Measurements from ENCODE around the gene PMM1.
A peak's percentile ranks its signal among the peaks of the same experiment; 100 is the strongest.
"Not testable (repeated sequence)": the region's sequence is repeated elsewhere in the genome, so short reads cannot be mapped to it uniquely, and the experiment has no call there.

PMM1 gene

GRCh38 chr22:41562461-41562860 lies 27.2 kb downstream of the PMM1 start:
- no peak for DNase-seq

DNA sequence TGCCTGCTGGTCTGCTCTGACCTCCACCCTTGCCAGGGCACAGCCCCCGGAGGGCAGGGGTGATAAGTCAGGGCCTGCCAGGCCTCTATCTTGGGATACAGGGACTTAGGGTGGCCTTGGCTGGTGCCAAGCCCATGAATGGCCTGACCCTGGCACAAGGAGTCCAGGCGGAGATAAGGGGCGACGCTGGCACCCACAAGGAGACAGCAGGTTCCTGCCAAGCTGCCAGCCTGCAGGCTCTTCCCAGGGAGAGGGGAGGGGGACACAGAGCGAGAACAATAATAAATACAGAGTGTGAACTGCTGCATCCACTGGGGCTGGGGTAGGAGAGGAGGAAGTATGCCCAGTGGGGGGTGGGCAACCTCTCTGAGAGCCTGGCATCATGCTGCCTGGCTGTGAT lies 27.9 kb downstream of the PMM1 start:
- no peak for DNase-seq

GRCh38 chr22:41561335-41561734 lies 28.3 kb downstream of the PMM1 start:
- DNase-seq: no peak

DNA sequence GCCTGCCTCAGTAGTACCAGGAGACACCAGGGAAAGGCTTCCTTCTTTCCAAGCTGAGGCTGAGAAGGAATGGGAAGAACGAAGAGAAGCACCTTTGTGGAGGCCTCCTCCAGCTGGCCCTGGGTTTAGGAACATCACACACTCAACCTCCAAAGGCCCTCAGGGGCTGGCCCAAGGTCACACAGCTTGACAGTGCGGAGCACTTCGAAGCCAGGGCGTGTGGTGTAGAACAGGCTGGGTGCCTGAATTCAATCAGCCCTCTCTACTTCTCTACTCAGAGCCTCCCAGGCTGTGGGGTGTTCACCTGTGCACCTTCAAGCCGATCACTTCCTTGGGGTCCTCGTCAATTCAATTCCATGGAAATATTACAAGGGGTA lies 29.6 kb downstream of the PMM1 start:
- DNase-seq: no peak

GRCh38 chr22:41558241-41558630 lies 31.4 kb downstream of the PMM1 start:
- not testable (repeated sequence) for DNase-seq

GRCh38 chr22:41557401-41558240 lies 32.0 kb downstream of the PMM1 start:
- peak; percentile 7 for DNase-seq

DNA sequence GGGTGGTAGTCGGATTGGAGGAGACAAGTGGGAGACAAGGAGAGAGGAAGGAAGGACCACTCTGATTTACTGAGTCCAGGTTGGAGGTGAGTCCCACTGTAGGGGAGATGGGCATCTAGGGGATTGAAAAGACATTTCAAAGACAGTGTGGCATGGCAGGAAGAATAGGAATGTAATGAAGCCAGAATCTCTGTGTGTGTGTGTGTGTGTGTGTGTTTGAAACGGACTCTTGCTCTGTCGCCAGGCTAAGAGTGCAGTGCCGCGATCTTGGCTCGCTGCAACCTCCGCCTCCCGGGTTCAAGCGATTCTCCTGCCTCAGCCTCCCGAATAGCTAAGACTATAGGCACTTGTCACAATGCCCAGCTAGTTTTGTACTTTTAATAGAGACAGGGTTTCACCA lies 33.1 kb downstream of the PMM1 start:
- DNase-seq: no peak

DNA sequence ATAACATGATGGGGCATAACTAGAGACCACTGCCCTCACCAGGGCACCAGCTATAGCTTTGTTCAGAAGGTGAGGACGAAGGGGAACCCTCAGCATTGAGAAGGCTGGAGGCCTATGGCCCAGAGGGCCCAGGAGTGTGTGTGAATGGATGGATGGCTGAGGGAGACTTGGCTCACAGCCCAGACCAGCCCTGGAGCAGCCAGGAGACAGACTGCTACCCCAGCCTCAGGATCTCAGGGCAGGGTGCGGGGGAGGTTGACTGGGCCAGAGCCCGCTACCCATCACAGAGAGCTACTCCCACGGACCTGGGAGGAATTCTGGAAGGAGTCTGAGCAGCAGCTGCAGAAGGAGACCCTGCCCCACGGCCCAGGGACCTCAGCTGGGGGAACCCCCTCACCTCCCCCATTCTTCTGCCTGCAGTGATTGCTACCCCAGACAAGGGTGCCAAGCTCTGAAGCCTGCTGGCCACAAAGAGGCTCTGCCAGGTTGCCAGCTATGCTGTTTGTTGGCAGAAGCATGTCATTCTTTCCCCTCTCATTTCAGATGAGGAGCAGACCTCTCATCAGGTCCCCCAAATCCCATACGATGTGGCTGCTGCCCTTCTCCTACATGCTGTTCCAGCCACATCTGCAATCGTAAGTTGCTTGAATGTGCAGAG lies 34.2 kb downstream of the PMM1 start:
- no peak for DNase-seq

GRCh38 chr22:41551877-41552582 lies 37.6 kb downstream of the PMM1 start:
- DNase-seq: no peak

DNA sequence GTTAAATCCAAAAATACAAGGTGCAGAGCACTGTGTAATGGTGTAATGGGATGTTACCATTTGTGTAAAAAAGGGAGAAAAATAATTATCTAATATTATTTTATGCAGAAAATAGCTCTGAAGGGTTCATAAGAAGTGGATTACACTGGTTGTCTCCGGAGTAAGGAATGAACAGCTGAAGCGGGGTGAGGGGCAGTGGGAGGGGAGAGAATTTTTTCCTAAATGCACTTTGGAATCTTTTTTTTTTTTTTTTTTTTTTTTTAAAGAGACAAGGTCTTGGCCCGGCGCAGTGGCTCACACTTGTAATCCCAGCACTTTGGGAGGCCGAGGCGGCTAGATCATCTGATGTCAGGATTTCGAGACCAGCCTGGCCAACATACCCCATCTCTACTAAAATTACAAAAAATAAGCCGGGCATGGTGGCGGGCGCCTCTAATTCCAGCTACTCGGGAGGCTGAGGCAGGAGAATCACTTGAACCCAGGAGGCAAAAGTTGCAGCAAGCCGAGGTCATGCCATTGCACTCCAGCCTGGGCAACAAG lies 38.6 kb downstream of the PMM1 start:
- no peak for DNase-seq

- DNase-seq: no peak
Observed at GRCh38 chr22:41548830-41549211, 40.8 kb downstream of the PMM1 start.

DNA sequence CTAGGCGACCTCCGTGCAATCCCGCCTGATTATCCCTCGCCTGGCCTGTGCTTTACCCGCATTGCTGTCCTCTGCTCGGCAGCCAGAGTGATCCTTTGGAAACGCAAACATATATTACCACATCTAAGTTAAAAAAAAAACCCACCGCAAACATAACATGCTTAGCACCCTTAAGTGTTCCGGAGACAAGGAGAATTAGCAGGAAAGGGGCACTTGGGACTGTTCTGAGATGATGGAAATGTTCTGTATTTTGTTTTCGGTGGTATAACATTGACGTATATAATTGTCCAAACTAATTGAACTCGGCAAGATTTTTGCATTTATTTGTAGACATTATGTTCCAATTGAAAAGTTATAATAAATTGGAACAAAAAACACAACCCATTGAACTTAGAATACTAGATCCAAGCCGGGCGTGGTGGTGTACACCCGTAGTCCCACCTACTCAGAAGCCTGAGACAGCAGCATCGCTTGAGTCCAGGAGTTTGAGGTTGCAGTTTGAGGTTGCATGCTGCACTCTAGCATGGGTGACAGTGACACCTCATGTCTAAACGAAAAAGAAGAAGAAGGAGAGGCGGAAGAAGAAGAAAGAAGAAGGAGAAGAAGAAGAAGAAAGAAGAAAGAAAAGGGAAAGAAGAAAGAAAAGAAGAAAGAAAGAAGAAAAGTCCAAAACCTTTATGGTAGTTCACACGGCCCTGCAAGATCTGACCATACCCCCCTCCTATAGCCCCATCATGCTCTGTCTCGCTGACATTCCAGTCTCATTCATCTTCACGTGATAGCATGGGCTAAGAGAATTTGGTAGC lies 44.8 kb downstream of the PMM1 start:
- no peak for DNase-seq

GRCh38 chr22:41543854-41544670 lies 45.6 kb downstream of the PMM1 start, which contains the start of gene POLR3H:
Gene POLR3H (minus strand): TSS chr22:41544470. CDS start chr22:41544101, 369 bp downstream.
- peak; percentile 97 for DNase-seq

DNA sequence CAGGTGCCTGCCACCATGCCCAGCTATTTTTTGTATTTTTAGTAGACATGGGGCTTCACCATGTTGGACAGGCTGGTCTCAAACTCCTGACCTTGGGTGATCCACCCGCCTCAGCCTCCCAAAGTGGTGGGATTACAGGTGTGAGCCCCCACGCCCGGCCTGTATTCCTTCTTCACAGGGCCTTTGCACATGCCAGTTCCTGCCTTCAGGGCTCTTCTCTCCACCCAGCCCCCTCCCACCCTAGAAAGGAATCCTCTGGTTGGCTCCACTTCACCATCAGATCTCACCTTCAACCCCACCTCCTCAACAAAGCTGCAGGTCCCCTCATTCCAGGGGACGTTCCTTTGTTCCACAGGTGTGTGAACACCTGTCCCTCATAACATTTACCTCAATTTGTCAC lies 47.4 kb downstream of the PMM1 start:
- no peak for DNase-seq

DNA sequence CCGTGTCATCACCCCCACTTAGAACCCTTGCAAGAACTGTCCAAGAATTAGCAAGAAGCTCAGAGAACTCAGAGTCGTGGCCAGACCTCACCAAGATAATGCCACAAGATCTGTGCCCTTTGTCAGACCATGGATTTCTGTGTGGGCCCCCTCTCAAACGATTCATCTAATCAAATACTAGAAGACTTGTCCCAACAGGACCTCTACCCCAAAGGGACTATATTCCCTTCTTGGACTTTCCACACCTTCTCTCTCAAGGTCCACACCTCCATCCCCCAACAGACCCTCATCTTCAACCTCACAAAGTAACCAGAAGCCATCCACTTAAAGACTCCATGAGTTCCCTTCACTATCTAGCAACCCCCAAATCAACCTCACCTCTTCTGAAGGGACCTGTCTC lies 48.2 kb downstream of the PMM1 start:
- no peak for DNase-seq

GRCh38 chr22:41540365-41540764 lies 49.3 kb downstream of the PMM1 start:
- DNase-seq: no peak

DNA sequence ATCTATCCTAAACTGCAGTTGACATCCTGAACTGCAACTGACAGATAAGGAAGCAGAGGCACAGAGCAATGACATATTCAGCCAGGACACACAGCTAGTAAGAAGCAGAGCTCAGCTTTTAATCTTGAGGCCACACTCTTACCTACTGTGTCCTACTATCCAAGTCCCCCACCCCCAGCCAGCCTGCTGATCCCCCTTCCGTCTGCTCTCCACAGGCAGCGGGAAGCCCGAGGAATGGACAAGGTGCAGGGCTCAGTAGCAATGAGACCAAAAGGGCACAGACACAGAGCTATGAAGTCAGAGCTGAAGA lies 49.7 kb downstream of the PMM1 start:
- DNase-seq: no peak

GRCh38 chr22:41539146-41540005 lies 50.3 kb downstream of the PMM1 start:
- no peak for DNase-seq

DNA sequence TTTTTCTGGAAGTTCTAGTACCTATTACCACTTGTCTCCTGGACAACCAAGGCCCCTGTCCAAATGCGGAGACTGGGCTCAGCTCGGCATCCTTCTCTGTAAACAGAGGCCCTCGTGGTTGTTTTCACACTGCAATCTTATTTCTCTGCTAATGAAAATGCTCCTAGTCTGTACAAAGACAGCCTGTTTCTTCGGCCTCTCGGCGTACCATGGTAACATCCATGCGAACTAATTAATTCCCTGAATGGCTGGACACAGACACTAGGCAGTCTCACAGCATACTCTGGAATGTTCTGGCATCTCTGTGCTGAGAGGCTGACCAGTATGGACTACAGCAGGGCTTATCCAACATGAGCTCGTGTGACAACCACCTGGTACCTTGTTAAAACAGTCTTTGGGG lies 51.1 kb downstream of the PMM1 start:
- no peak for DNase-seq

GRCh38 chr22:41537203-41537602 lies 52.4 kb downstream of the PMM1 start:
- DNase-seq: no peak

DNA sequence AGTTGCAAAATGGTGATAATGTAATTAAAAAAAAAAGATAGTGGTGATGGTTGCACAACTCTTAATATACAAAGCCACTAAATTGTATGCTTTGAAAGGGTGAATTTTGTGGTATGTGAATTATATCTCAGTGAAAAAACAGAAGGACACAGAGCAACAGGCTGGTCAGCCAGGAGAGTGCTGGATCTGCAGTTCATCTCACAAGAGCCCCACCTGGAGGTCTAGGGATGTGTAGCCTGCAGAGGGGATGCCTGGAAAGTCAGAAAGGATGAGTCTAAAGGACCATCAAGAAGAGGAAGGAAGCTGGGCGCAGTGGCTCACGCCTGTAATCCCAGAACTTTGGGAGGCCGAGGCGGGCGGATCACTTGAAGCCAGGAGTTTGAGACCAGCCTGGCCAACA lies 54.4 kb downstream of the PMM1 start:
- DNase-seq: no peak

Measured in activated naive CD4-positive, alpha-beta T cell treated with Interleukin-2 at 50 U/mL for 16 hours (primary cell).